ENCODE measurements around the gene FAM9B.
"Not testable (repeated sequence)": the region's sequence is repeated elsewhere in the genome, so short reads cannot be mapped to it uniquely, and the experiment has no call there.

FAM9B gene

DNA sequence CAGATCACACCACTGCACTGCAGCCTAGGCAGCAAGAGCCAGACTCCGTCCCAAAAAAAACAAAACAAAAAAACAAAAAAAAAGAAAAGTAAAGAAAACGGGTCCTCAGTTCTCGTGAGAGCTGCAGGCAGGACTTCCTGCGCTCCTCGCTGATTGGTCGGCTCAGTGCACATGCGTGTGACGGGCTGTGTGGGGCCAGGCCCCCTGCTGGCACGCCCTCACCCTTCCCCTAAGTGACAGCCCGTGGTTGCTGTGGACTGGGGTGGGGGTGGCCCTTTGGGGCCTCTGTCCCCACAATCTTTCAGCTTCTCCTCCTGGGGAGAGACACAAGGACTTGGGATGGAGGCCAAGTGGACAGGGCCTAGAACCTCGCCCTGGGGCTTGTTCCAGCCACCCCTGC is at the start of gene FAM9B:
FAM9B (minus strand) TSS at position 139 of the 400 bp plus-strand sequence. CDS start 1,141 bp downstream, outside the sequence.
- FAIRE-seq: no peak
- no peak for DNase-seq (ENCODE audit: insufficient read length, low spot score)

DNA sequence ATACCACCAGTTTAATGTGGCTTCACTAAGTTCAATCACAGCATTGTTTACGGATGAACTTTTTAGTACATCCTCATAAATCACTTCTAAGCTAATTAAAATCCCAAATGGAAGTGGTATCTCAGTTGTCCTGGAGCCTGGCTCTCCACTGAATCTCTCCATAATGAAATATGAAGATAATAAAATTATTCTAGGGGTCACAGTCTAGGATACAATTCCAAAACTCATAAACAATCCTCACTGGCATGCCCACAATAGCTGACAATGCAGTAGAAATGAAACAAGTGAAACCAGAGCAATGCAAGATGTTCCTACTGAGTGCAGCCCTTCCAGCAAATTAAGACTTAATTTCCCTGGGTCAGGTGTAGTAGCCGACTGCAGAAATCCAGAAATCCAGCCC is 47.3 kb upstream of the FAM9B start:
- DNase-seq (ENCODE audit: insufficient read length, low spot score) (no peak), FAIRE-seq (no peak)

DNA sequence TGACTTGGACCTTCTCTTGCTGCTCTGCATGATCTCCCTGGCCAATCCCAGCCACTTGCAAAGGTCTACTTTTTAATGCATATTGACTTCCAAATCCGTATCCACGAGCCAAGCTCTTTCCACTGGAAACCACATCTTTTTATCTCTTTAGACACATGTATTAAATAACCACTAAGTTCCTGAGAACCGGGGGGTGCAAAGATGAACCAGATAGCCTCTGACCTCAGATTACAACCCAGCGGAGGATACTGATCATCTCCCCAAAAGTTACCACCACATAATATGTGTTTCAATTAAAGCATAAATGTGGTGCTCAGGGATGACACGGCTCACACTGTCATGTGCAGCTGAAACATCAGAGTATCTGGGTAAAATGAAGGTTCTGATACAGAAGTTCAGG is 40.4 kb upstream of the FAM9B start:
- FAIRE-seq (no peak), DNase-seq (ENCODE audit: insufficient read length, low spot score) (no peak)

DNA sequence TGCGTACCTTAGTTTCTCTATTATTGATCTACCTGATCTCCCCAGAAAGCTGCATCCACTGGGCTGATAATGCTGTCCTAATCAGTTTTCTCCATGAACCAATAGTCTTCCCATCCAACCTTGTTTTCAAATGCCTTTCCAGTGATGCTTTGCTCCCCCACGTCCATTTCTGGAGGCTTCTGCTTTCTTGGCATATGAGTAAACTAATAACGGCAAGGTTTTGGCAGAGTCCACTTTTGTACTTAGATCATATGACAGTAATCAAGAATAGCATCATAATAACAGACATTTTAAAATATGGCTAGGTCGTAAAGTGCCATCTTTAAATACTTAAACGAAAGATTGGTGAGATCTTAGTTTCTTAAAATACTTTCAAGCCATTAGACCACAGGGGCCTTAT is 38.4 kb upstream of the FAM9B start:
- DNase-seq (ENCODE audit: insufficient read length, low spot score): no peak

DNA sequence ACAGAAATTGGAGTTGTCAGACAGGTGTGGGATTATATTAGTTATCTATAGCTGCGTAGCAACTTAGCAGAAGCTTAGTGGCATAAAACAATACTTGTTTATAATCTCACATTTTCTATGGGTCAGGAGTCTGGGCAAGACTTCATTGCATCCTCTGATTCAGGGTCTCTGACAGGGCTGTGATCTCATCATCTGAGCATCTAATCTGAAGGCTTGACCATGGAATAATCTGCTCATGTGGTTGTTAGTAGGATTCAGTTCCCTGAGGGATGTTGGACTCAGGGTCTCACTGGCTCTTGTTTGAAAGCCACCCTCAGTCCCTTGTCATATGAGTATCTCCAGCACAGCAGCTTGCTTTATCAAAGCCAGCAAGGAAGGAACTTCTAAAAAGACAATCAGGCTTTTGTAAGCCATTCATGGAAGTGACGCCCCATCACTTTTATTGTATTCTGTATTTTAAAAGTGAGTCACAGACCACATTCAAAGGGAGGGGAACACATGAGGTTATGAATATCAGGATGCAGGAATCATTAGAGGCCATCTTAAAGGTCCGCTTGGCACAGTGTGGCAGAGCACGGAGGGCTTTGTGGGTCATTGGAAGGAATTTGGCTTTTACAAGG is 37.2 kb upstream of the FAM9B start:
- DNase-seq (ENCODE audit: insufficient read length, low spot score) (no peak), FAIRE-seq (no peak)

More for the DNA sequence above, 38.4 kb upstream of the FAM9B start:
- no peak for FAIRE-seq

DNA sequence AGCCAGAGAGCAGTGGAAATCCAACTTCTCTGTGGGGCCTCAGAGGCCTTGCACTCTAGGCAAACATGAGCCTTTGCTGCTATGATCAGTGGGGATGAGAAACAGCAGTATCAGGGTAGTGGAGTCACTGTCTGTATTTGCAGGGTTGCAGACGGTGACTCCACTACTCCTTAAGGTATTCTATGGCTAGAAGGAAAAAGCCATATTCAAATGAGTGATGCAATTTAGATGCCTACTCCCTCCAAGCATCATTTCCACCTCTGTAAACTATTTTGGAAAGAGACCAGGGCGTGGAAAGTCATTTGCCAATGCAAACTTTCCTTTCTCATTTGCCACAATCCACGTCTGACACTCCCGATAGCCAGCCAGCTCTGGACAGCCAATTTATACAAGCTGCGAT is 35.6 kb upstream of the FAM9B start:
- FAIRE-seq (no peak), DNase-seq (ENCODE audit: insufficient read length, low spot score) (no peak)

DNA sequence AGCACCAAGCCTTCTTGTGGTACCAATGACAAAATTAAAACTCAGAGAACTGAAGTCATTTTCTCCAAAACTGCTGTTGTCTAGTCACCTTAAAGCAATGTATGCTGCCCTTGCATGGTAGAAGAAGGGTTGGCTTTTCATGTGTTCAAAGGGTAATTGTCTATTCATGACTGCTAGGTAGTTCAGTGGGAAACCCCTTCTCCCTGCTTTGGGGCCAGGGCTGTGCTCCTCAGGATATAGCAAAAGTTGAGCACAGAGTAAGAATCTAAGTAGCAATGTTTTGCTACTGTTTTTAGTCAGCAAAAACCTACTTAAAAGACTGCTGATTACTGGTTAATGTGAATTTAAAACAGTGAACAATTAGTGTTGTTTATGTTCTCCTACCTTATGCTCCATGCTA is 30.8 kb upstream of the FAM9B start:
- FAIRE-seq (no peak), DNase-seq (ENCODE audit: insufficient read length, low spot score) (no peak)

DNA sequence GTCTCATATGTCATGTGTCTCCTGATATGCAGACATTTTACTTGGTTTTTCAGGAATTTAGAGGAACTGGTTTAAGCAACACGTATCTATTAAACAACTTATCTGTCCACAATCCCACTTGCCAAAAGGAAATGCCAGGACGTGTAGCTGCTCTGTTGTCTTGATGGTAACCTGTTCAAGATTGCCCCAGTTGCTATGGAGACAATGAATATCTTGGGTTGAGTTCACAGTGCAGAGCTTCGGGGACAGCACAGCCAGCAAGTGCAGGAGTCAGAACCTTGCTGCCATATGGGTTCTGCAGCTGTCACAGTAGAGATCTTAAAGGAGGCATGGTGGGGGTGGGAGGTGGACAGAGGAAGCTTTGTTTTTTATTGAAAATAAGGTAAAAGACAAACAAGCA is 28.7 kb upstream of the FAM9B start:
- FAIRE-seq (no peak), DNase-seq (ENCODE audit: insufficient read length, low spot score) (no peak)

DNA sequence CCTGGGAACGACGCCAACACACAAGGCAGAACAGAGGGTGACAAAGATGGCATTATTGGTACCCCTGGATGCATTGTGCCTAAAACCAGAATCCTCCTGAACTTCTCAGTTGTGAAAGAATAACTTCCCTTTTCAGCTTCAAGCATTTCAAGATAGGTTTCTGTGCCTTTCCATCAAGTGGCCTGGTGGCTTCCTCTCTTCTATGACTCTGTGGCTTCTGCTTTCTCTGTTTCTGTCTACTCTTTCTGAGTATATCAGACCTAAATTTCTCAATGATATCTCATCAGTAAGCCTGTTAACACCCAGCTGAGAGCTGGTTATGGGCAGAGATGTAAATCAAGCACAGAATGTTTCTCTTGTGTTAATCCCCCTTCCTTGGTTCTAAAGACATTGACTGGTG is 21.4 kb upstream of the FAM9B start:
- FAIRE-seq (no peak), DNase-seq (ENCODE audit: insufficient read length, low spot score) (no peak)

DNA sequence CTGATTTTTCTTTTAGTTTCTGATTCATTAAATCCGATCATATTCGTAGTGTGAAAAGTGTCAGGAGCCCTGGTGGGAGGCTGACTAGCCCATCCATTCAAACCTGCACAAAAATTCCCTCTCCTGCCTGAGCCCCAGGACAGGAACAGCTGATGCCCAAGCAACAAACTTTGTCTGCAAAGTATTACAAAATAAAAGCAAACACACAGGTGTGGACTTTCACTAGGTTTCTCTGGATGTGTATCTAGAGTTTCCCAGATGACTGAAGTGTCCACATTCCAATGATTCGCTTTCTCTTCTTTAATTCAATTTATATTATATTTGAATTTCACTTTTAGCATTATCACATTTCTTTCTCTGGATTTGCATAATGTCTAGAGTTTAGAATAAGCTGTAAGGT is 18.2 kb upstream of the FAM9B start:
- FAIRE-seq (no peak), DNase-seq (ENCODE audit: insufficient read length, low spot score) (no peak)

DNA sequence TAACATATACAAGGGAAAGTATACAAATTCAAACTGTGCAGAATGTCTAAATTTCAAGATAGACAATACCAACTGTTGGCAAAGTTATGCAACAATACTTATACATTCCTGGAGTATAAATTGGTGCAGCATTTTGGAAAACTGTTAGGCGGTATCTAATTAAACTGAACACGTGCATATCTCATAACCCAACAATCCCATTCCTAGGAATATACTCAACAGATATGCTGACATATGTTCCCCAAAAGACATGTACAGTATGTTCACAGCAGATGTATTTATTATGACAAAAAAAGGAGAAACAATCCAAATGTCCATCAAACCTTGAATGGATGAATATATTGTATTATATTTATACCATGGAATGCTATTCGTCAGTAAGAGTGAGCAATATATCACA is 16.4 kb upstream of the FAM9B start:
- no peak for FAIRE-seq

DNA sequence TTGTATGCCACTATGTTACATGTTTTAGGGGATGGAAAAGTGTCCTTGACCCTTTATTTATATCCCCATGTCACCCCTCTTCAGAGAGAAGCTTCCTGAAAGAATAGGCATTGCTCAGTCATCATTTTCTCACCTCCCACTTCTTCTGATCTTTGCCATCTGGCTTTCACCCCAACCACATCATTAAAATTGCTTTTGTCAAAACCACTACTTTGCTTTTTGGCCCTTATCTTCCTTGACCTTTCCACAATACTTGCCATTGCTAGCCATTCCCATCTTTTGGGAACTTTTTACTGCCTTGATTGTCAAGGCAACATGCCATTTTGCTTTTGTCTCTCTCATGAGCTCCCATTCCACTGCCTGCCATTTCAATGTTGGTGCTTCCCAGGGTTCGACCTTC is 14.9 kb upstream of the FAM9B start:
- DNase-seq (ENCODE audit: insufficient read length, low spot score): no peak
- no peak for FAIRE-seq

More for the DNA sequence above, 16.4 kb upstream of the FAM9B start:
- DNase-seq (ENCODE audit: insufficient read length, low spot score): no peak

DNA sequence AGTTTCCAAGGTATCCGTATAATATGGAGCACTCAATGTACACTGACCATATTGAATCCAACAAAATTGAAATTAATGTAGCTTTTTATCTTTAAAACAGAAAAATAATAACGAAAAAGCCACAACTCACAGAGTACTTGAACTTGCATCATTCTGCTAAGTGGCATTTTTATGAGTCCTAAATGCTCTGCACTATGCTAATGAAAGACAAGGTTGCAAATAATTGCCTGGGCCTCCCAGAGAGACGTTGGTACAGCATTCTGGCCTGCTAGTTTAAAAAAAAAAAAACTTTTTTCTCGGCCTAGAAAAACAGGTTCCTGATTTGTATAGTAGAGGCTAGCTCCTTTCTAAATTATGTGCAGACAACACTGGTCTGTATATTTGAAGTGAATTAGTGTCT is 4.3 kb upstream of the FAM9B start:
- FAIRE-seq: no peak
- no peak for DNase-seq (ENCODE audit: insufficient read length, low spot score)

DNA sequence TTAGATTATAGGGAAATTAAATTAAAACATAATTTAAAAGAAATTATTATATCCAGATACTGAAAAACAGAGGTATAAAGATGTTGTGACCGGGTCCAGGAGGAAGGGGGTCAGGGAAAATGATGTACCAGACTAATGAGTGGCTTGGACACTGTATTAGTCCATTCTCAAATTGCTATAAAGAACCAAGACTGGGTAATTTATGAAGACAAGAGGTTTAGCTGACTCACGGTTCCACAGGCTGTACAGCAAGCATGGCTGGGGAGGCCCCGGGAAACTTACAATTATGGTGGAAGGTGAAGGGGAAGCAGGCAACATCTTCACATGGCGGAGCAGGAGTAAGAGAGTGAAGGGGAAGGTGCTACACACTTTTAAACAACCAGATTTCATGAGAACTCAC is 3.4 kb upstream of the FAM9B start:
- DNase-seq (ENCODE audit: insufficient read length, low spot score) (no peak), FAIRE-seq (no peak)

DNA sequence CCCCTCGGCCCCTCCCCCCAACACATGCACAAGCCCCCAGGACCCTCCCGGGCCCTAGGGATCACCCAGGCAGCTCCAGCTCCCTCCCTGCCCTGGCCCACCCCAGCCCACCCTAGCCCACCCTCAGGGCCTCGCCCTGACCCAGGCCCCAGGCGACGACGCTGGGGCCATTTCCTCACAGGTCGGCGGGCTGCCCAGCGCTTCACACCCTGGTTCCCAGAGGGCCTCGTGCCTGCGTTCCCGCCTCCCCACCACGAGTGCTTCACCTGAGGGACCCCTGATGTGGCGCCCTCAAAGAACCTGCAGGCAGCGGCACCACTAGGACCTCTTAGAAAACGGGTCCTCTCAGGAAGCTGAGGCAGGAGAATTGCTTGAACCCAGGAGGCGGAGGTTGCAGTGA is 341 bp downstream of the FAM9B start:
- FAIRE-seq: no peak
- no peak for DNase-seq (ENCODE audit: insufficient read length, low spot score)

DNA sequence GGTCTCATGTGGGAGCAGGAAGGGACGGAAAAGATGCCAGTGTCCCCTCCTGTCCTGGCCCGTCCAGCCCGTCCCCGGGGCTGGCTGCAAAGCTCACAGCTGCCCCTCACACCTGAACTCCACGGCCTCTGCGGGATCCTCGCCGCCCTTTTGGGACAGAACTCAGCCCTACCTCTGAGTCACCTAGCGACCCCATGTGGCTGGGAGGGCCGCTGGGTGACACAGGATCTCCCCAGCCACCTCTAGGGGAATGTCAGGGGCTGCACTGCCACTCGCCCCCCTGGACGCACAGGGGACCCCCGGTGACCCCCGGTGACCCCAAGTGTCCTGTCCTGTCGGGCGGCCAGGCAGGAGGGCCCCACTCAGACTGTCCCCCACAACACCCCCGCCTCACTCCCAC is 748 bp downstream of the FAM9B start:
- FAIRE-seq (no peak), DNase-seq (ENCODE audit: insufficient read length, low spot score) (no peak)

DNA sequence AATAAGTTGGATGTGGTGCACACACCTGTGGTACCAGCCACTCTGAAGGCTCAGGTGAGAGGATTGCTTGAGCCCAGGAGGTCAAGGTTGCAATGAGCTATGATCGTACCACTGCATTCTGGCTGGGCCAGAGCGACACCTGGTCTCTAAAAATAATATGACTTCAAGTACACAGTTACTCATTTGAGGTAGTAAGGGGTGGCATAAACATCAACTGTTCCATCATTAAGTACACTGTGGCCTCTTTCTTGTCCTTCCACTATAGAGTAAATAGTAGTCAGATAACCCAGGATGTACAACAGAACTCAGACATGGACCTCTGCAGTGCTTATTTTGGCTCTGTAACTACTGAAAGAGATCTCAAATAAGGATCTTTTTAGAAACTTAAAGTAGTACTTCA is 10.6 kb downstream of the FAM9B start:
- FAIRE-seq (no peak), DNase-seq (ENCODE audit: insufficient read length, low spot score) (no peak)

DNA sequence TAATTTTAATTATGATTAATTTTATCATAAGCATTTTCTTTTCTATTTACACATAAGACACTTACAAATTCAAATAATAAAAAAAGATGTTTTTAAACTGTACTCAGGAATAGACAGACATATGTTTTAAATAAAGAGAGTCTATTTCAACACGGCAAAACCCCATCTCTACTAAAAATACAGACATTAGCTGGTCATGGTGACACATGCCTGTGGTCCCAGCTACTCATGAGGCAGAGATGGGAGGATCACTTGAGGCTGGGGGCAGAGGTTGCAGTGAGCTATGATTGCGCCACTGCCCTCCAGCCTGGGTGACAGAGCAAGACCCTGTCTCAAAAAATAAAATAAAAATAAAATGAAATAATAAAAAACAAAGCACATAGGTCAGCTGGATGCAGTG is 14.8 kb downstream of the FAM9B start:
- DNase-seq (ENCODE audit: insufficient read length, low spot score) (no peak), FAIRE-seq (no peak)

DNA sequence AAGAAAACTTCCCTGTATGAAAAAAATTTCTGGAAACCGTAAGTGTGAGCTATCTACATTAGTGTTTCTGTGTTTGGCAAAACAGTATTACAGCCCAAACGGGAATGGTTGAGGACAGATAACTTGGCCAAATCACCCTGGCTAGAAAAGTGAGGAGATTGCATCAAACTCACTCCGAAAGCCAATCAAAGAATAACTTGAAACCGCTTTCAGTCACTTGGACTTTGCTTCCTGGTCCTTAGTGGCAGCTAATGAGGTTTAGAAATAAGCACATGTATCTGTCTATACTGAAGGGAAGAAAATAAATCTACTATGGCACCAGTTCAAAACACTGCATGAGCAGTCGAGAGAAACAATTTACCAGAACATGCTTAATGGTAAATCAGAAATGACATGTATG is 15.6 kb downstream of the FAM9B start:
- FAIRE-seq; DNase-seq (ENCODE audit: insufficient read length, low spot score): not testable (repeated sequence)

DNA sequence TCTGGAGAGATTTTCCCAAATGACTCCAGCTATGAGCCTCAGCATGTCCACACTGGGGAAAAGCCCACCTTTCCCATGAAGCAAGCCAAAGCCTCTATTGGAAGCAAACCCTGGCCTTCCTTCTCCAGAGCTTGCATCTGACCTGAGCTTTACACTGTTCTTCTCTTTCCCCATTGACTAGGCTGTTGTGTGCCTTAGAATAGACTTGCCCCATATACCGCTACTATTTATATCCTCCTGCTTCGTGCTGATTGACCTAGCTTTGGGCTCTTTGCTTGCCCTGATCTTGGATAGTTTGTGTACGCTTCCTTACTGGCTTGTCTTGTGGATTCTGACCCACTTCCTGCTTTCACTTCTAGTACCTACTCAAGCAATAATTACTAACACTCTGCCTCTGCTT is 30.9 kb downstream of the FAM9B start:
- DNase-seq (ENCODE audit: insufficient read length, low spot score) (no peak), FAIRE-seq (no peak)

DNA sequence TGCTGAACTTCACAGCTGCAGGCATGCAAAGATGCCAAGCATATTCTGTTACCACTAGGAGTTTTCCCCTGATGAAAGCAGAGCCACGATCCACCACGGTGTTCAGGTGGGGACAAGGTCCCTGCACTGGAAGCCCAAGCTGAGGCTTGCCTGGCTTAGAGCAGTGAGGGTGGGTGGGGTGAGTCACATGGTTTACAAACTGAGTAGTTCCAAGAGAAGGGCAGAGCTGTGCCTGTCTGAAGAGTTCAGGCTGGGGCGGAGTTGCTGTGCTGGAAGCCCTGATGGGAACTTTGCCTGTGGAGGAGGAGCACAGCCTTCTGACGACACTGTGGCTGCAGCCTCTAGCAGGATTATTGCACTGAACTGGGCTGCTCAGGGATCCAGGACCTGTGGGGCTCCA is 45.5 kb downstream of the FAM9B start:
- FAIRE-seq (no peak), DNase-seq (ENCODE audit: insufficient read length, low spot score) (no peak)

DNA sequence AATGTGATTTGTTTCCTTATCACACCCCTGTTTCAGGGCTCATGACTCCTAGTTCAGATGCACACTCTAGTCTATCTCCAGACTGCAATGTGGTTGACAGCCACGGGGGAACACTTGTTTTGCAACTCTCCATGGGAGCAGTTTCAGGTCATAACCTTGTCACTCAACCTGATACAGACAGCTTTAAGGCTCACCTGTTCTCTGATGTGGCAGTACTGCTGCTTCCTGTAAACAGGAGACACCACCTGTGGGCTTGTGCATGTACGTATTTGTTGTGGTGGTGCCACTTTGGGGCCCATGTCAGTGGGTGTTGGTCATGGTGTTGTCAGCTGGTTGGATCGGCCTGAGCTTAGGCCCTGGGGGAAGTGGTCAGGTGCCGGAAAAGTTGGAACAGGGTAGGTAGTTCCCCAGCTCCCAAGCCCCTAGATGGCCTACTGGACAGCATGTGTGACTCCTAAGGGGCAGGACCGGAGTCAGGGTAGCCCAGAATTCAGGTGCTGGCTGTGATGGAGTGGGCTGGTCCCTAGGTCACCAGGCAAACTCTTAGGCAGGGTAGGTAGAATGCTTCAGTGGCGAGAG is 46.2 kb downstream of the FAM9B start:
- FAIRE-seq (no peak), DNase-seq (ENCODE audit: insufficient read length, low spot score) (no peak)

DNA sequence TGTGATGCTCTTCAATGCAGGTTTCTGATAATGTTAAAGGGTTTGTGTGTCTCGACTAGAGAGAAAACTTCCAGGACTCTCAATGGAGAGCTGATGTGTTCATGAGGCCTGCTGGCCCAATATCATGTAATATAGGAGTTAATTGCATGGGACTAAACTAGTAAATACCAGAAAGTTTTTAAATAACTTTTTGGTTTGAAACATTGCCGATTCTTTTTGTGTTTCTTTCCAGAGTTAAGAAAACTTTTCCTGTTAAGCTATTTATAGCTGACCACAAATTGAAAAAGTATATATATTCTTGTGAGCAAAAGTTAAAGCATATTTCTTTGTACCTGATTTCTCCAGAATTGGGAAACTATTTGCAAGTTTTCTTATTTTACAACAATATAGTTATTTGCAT is 49.7 kb downstream of the FAM9B start:
- FAIRE-seq (no peak), DNase-seq (ENCODE audit: insufficient read length, low spot score) (no peak)

Data from HTR-8/SVneo (cell line).